HG03439 (cell line): ENCODE results near the gene DAP3.
"Not testable (repeated sequence)": the region's sequence is repeated elsewhere in the genome, so short reads cannot be mapped to it uniquely, and the experiment has no call there.

Experiments used
- ATAC-seq: cut with Tn5 transposase; IDR thresholded peaks from one replicate; pipeline ENCODE4 v1.9.1; 2021; ENCODE audit warnings: mild to moderate bottlenecking, moderate library complexity; ENCODE audit not compliant: unreplicated experiment

DAP3 gene

DNA sequence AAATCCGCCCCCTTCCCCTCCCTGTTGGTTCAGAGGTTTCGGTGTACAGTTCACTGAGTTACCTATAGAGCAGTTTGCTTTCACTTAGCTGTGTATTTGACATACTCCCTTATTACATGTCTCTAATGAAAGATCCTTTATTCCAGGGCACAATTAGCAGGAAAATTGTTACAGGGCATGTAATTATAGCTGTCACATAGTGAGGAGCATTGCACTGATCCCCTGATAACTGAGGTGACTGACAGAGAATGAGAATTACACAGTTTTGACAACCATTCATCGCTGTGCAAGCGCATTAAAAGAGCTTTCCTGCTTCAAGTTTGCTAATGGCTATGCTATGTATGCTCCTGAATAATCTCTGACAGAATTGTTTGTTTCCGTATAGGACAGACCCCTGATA is 26.9 kb downstream of the DAP3 start:
- no peak for ATAC-seq

DNA sequence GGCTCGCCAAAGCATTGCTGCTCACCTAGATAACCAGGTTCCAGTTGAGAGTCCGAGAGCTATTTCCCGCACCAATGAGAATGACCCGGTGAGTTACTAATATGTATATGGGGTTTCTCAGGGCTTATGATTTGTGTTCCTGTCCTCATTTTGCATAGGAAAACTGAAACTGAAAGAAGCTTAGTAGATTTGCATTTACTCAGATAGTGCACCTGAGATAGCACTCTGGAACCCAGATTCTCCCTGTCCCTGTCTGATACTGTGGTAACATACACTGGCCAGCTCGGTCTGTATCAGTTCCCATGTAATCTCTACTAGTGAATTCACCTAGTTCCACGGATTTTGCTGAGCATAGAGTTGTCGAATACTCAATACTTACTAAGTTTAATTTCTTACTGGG is 28.1 kb downstream of the DAP3 start:
- ATAC-seq: no peak

DNA sequence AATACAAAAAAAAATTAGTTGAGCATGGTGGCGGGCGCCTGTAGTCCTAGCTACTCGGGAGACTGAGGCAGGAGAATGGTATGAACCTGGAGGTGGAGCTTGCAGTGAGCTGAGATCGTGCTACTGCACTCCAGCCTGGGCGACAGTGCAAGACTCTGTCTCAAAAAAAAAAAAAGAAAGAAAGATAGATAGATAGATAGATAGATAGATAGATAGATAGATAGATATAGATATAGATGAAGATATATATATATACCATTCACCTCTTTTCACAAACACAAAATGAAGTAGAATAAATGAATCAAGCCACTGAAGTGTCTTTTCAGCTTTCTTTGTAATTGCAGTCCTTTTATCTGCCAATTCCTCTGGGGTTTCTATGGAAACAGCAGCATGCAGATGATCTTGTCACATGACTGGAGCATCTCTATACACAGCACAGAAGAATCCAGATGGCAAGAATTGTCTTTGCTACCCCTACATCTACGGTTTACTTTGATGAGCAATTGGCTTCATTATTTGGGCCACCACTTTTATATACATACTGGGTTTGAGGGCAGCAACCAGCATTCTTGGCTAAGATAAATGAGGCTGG is 29.7 kb downstream of the DAP3 start:
- ATAC-seq: not testable (repeated sequence)

- ATAC-seq: no peak
These were observed 30.8 kb downstream of the DAP3 start for GRCh38 chr1:155719703-155720102.

DNA sequence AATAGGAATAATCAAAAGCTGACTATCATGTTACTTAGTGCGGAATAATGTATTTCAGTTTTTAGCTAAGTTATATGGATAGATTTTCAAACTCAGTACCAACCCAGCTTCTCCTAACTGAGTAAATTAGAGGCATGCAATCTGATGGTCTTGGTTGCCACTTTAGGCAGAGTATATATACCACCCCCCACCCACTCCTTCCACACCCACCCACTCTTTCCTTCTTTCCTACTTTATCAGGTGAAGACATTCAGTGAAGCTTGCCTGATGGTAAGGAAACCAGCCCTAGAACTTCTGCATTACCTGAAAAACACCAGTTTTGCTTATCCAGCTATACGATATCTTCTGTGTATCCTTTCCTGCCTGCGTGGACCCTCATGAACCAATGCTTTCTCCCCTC is 36.3 kb downstream of the DAP3 start:
- ATAC-seq: no peak

GRCh38 chr1:155729031-155729898 is 40.4 kb downstream of the DAP3 start:
- no peak for ATAC-seq

- no peak for ATAC-seq
These were observed 52.1 kb downstream of the DAP3 start for GRCh38 chr1:155740995-155741394.

DNA sequence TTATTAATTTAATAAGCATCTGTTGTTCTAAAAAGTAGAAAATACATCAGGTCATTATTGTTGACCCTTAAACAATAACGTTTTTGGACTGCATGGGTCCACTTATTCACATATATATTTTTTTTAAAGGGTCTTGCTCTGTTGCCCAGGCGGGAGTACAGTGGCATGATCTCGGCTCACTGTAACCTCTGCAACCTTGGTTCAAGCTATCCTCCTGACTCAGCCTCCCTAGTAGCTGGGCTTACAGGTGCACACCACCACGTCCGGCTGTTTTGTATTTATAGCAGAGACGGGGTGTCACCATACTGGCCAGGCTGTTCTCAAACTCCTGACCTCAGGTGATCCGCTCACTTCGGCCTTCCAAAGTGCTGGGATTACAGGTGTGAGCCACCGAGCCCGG is 53.0 kb downstream of the DAP3 start:
- no peak for ATAC-seq

GRCh38 chr1:155744711-155745283 is 55.9 kb downstream of the DAP3 start:
- no peak for ATAC-seq

- ATAC-seq: peak; percentile 88
These were observed 56.7 kb downstream of the DAP3 start for GRCh38 chr1:155745284-155746228.

DNA sequence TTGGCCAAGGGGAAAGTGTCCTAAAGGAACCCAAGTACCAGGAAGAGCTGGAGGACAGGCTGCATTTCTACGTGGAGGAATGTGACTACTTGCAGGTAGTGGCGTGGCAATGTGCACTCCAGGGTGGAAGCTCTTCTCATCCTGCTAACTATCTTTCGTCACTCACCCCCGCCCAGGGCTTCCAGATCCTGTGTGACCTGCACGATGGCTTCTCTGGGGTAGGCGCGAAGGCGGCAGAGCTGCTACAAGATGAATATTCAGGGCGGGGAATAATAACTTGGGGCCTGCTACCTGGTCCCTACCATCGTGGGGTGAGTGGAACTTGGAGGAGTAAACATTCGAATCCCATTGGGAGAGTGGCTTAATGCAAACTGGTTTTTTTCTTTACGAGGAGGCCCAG is 58.7 kb downstream of the DAP3 start:
- not testable (repeated sequence) for ATAC-seq

DNA sequence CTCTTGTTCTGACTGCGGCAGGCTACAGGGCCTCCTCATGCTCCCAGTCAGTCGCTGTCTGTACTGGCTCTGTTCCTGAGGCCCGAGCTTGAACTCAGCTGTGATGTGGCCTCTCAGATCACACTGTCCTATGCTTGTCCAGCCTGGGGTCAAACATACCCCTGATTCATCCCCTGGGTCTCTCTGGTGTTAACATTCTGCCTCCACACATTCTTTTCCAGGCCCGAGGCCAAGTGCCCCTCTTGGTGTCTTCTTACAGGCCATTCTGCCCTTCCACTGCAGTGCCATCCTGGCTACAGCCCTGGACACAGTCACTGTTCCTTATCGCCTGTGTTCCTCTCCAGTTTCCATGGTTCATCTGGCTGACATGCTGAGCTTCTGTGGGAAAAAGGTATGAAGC is 59.2 kb downstream of the DAP3 start:
- not testable (repeated sequence) for ATAC-seq

DNA sequence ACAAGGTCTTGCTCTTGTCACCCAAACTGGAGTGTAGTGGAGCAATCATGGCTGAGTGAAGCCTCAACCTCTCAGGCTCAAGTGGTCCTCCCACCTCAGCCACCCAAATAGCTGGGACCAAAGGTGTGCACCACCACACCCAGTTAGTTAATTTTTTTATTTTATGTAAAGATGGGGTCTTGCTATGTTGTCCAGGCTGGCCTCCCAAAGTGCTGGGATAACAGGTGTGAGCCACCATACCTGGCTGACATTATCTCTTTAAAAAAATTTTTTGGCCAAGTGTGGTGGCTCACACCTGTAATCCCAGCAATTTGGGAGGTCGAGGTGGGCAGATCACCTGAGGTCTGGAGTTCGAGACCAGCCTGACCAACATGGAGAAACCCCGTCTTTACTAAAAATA is 70.1 kb downstream of the DAP3 start:
- ATAC-seq: not testable (repeated sequence)

DNA sequence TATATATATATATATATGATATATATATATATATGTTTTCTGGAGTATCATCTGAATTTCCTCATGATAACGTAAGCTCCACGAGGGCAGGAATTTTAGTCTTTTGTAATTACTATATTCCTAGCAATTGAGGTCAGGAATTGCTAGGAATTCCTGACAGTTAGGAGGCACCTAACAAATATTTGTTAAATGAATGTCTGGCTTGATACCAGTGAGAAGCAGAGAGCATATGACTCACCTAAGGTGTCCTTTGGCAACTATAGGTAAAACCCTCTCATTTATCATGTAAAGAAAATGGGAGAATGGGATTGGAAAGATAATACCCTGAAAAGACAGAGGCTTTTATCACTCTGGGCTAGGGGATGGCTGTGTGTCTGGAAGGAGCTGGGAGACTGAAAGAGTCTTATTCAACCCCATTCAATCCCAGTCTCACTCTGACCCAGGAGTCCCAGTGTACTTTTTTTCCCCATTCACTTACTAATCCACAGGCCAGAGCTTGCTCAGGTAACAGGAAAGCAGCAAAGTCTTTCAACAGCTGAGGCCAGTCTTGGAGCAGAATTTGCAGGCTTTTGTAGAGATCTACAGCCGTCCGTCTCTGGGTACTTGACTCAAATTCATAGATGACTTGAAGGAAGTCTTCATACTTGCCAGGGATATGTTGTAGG is 71.2 kb downstream of the DAP3 start:
- ATAC-seq: no peak

DNA sequence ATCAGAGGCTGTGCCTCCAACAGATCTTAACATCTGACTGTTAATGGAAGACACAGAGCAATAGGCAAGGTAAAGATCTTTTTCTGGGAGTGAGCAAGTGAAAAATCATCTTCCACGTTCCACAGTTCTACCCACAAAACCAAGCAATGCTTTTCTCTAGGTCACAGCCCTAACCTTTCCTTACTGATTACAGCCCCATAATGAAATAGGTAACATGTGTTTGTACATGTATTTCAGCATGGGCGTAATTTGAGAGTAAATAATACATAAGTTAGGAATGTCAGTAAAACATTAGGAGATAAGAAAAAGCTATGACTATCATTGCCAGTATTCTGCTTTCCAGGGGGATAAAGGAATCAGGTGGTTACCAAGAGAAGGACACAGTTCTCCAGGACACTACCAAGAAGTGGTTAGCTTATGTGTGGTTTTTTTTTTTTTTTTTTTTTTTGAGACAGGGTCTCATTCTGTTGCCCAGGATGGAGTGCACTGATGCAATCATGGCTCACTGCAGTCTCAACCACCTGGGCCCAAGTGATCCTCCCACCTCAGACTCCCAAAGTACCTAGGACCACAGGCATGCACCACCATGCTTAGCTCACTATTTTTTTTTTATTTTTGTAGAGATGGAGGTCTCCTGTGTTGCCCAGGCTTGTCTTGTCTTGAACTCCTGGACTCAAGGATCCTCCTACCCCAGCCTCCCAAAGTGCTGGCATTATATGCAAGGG is 72.0 kb downstream of the DAP3 start:
- no peak for ATAC-seq

DNA sequence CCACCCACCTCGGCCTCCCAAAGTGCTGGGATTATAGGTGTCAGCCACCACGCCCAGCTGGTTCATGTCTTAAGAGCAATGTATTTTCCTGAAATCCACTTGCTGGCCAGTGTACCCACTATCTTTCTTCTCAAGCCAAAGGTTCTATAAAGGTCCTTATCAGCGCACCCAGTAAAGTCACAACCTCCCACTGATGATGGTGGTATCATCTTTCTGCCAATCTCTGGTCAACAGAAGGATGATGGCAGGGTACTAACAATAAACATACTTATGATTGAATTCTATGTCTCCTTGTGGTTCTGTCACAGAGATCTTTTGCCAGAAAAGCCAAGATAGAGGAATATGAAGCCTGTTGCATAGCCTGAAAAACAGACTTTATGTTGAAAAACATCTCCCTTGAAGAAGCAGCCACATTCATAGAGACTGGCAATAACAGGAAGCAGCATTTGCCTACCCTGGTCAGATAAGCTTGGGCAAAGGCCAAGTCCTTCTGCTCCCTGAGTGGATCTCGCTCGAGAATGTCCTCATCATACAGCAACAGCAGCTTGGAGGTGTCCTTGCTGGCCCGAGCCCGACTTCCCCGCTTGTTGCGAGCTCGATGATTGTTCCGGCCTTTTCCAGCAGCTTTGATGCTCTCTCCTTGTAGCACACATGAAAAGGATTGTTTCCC is 73.0 kb downstream of the DAP3 start:
- no peak for ATAC-seq

- not testable (repeated sequence) for ATAC-seq
These were observed 74.4 kb downstream of the DAP3 start for GRCh38 chr1:155763090-155763815.

- not testable (repeated sequence) for ATAC-seq
These were observed 75.1 kb downstream of the DAP3 start for GRCh38 chr1:155763989-155764388.
